SU-DHL-6 (cell line): Measurements from ENCODE around the gene PTGR1.

Source experiments
- H2AFZ ChIP-seq: fragments of 200-600 bp; sonication (generic); 2 replicates; pipeline ENCODE4 v1.6.1; 2014; ENCODE audit warnings: low read depth, mild to moderate bottlenecking, moderate library complexity, mixed read lengths, antibody characterized with exemption, low read length; ENCODE audit not compliant: severe bottlenecking
- H3F3A ChIP-seq: fragments of 200-600 bp; shearing (Covaris generic); 2 replicates; pipeline ENCODE4 v1.6.0; 2016; ENCODE audit warnings: antibody characterized with exemption, mild to moderate bottlenecking; ENCODE audit not compliant: insufficient read depth
- H3K27ac ChIP-seq: fragments of 200-600 bp; sonication (generic); 2 replicates; pipeline ENCODE4 v1.5.1; 2016; ENCODE audit warnings: low read depth, mild to moderate bottlenecking, low read length, moderate library complexity, mixed read lengths
- H3K27me3 ChIP-seq: fragments of 200-600 bp; sonication (generic), shearing (Covaris generic); 2 replicates; pipeline ENCODE4 v1.6.0; 2014; ENCODE audit warnings: mild to moderate bottlenecking, low read length
- H3K36me3 ChIP-seq: fragments of 200-600 bp; sonication (generic); 2 replicates; pipeline ENCODE4 v1.6.1; 2014; ENCODE audit warnings: mild to moderate bottlenecking, low read length, mixed read lengths
- H3K4me2 ChIP-seq: fragments of 300-600, 200-600 bp; shearing (Covaris generic), sonication (generic); 2 replicates; pipeline ENCODE4 v1.6.0; 2014; ENCODE audit warnings: low read length, low read depth, mild to moderate bottlenecking; ENCODE audit not compliant: poor library complexity, severe bottlenecking
- H3K4me3 ChIP-seq: fragments of 200-600 bp; sonication (generic); 2 replicates; pipeline ENCODE4 v1.5.1; 2014; ENCODE audit warnings: antibody characterized with exemption, low read length, mild to moderate bottlenecking, mixed read lengths; ENCODE audit not compliant: insufficient read depth, poor library complexity, severe bottlenecking
- H3K79me2 ChIP-seq: fragments of 200-600 bp; sonication (generic); 2 replicates; pipeline ENCODE4 v1.6.1; 2014; ENCODE audit warnings: mild to moderate bottlenecking, low read length, moderate library complexity; ENCODE audit not compliant: insufficient read depth
- H3K9ac ChIP-seq: fragments of 200-600 bp; sonication (generic); 2 replicates; pipeline ENCODE4 v1.7.0; 2014; ENCODE audit warnings: mild to moderate bottlenecking, low read length
- H3K9me2 ChIP-seq: fragments of 200-600 bp; sonication (generic); replicated peaks from 2 replicates; pipeline ENCODE4 v1.6.1; 2014; ENCODE audit warnings: low read length; ENCODE audit not compliant: insufficient read depth
- H3K9me3 ChIP-seq: fragments of 200-600 bp; sonication (generic); 2 replicates; pipeline ENCODE4 v1.6.1; 2014; ENCODE audit warnings: low read length, mixed read lengths; ENCODE audit not compliant: insufficient read depth
- H4K20me1 ChIP-seq: fragments of 200-600 bp; sonication (generic); 2 replicates; pipeline ENCODE4 v1.6.1; 2014; ENCODE audit warnings: low read depth, mild to moderate bottlenecking, antibody characterized with exemption, low read length, moderate library complexity, mixed read lengths
- EZH2phosphoT487 ChIP-seq: fragments of 200-600 bp; sonication (generic), shearing (Covaris generic); conservative IDR thresholded peaks from 2 replicates; pipeline ENCODE4 v1.6.1; 2018; ENCODE audit warnings: mild to moderate bottlenecking, antibody characterized with exemption, low read length, moderate library complexity, mixed read lengths
- TF ChIP-seq, protein P1 (sequence below): fragments of 200-600 bp; sonication (generic); IDR thresholded peaks from one replicate; pipeline ENCODE4 v1.5.1; 2017; ENCODE audit warnings: antibody characterized with exemption, mild to moderate bottlenecking, low read length, moderate library complexity; ENCODE audit not compliant: insufficient read depth, poor library complexity, severe bottlenecking

The PTGR1 gene

DNA sequence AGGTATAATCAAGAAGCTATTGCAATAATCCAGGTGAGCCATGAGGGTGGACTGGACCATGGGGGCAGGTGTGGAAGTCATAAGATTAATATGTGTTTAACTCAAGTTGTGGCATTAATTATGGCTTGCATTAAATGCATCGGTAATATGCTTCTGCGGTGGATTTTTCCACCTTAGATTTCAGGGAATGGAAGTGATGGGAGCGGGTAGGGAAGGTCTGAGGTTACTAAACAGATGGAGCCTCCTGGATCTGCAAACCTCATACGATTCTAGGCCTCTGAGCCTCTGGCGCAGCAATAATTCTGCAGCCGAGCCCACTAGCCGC, 74.8 kb downstream of the PTGR1 start:
- Histone ChIP-seq H3K4me3 (peak overlapping the region; percentile 57), H3K27ac (no peak overlapping the region), H3K79me2 (no peaks in the 10 kb centered on the region), H3K4me2 (peak overlapping the region; percentile 56), H3K9me2 (no peaks in the 10 kb centered on the region), H3K9me3 (no peaks in the 10 kb centered on the region), H3F3A (no peaks in the 10 kb centered on the region), H2AFZ (peak overlapping the region; percentile 47), H4K20me1 (no peaks in the 10 kb centered on the region), H3K27me3 (no peaks in the 10 kb centered on the region), H3K36me3 (no peaks in the 10 kb centered on the region), H3K9ac (peak overlapping the region; percentile 53)
- no peak for TF ChIP-seq EZH2phosphoT487
- TF ChIP-seq, protein P1, sequence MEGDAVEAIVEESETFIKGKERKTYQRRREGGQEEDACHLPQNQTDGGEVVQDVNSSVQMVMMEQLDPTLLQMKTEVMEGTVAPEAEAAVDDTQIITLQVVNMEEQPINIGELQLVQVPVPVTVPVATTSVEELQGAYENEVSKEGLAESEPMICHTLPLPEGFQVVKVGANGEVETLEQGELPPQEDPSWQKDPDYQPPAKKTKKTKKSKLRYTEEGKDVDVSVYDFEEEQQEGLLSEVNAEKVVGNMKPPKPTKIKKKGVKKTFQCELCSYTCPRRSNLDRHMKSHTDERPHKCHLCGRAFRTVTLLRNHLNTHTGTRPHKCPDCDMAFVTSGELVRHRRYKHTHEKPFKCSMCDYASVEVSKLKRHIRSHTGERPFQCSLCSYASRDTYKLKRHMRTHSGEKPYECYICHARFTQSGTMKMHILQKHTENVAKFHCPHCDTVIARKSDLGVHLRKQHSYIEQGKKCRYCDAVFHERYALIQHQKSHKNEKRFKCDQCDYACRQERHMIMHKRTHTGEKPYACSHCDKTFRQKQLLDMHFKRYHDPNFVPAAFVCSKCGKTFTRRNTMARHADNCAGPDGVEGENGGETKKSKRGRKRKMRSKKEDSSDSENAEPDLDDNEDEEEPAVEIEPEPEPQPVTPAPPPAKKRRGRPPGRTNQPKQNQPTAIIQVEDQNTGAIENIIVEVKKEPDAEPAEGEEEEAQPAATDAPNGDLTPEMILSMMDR = no peak

DNA sequence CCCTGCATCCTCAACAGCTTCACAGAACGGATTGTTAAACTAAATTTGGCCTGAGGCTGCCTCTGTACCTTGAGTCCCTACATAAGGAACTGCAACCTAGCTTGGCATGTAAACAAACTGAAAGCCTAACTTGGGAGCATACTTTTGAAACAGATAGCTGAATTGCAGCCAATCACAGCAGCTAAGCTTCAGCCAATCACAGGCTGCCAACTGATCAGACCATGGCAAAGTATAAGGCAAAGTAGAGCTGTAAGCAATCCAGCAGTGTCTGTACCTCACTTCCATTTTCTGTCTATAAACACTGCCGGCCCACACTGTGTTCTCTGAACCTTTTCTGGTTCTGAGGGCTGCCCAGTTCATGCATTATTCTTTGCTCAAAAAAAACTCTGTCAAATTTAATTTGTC, 83.4 kb downstream of the PTGR1 start:
- Histone ChIP-seq H3K9me3 (no peaks in the 10 kb centered on the region), H3K9me2 (no peaks in the 10 kb centered on the region), H3K27me3 (no peaks in the 10 kb centered on the region), H3K36me3 (no peaks in the 10 kb centered on the region), H3K4me2 (no peak overlapping the region), H3F3A (no peaks in the 10 kb centered on the region), H3K27ac (no peak overlapping the region), H3K9ac (no peak overlapping the region), H2AFZ (peak overlapping the region; percentile 46), H3K79me2 (no peaks in the 10 kb centered on the region), H3K4me3 (no peak overlapping the region), H4K20me1 (no peaks in the 10 kb centered on the region)
- TF ChIP-seq EZH2phosphoT487 = no peak
- TF ChIP-seq, protein P1 = no peak

DNA sequence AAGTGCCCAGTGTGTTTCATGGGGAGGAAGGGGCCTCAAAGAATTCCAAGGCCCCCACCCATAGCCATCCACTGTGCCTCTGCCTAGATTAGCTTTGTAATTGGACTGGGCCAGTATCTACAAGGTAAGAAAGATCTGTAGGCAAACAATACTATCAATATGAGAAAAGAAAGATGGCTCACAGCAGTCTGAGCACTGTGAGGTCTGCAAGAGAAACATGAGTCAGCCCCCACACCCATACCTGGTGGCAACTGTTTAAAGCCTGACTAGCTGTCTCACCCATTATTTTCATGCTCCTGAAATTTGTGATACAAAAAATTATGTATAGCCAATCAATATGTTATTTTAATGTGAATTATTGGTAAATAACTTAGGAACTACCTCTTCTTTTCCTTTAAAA, 84.5 kb downstream of the PTGR1 start:
- no peak overlapping the region for H3K27ac ChIP-seq
- no peaks in the 10 kb centered on the region for H3K36me3 ChIP-seq
- no peaks in the 10 kb centered on the region for H4K20me1 ChIP-seq
- no peak overlapping the region for H3K4me2 ChIP-seq
- H3K27me3 ChIP-seq = no peaks in the 10 kb centered on the region
- H3F3A ChIP-seq = no peaks in the 10 kb centered on the region
- H3K9me3 ChIP-seq = no peaks in the 10 kb centered on the region
- H3K4me3 ChIP-seq = no peak overlapping the region
- no peaks in the 10 kb centered on the region for H3K79me2 ChIP-seq
- H3K9ac ChIP-seq = no peak overlapping the region
- H3K9me2 ChIP-seq = no peaks in the 10 kb centered on the region
- TF ChIP-seq, protein P1 = no peak
- TF ChIP-seq EZH2phosphoT487 = no peak
- H2AFZ ChIP-seq = no peak overlapping the region
